ENCODE measurements around the gene IGSF22.

IGSF22 gene

GRCh38 chr11:18748766-18749365 is 22.9 kb upstream of the IGSF22 start:
- no peak overlapping the region for H3K27ac ChIP-seq
- no peak for DNase-seq (ENCODE audit: low read depth, low spot score)

DNA sequence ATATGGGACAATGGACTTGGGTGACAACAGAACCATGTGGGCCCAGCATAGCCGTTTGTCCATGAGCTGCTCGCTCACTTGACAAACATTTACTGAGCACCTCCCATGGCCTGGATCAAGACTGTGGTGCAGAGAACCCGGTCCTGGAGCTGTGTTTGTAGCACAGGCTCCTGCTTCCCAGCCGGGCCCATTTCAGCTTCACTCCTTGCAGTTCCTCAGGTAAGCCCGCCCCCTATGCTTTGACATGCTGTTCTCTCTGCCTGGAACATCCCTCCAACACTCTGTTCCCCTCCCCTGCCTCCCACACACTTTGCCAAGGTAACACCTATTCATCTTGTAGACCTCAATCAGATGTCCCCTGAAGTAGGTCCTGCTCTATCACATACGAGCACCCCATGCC is 19.3 kb upstream of the IGSF22 start:
- H3K27ac ChIP-seq: no peak overlapping the region

DNA sequence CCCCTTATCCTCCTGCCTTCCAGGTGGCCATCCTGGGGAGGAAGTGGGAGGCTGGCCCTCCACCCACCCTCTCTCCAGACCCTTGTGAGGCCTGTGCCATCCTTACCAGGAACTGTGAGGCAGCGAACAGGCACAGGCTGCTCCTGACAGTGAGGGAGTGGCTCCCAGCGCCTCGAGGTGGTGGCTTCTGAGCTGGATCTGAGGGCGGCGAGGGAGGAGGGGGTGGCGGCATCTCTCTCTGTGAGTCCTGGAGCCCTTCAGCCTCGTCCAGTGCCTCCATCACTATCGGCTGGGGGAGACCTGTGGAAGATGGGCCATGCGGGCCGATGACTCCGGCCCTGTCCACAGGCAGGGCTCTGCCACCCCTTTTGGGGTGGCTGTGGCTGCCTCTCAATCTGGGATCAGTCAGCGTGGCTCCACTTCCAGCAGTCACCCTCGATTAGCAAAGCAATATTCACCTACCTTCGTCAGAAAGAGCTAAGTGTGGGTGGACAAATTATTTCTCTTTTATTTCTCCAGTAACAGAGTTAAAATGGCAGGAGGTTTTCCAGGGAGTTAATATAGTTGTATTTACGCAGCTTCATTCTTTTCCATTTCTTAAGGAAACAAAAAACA is 18.0 kb upstream of the IGSF22 start:
- no peak overlapping the region for H3K27ac ChIP-seq

More for the DNA sequence above, 19.3 kb upstream of the IGSF22 start:
- no peak for DNase-seq (ENCODE audit: low read depth, low spot score)

DNA sequence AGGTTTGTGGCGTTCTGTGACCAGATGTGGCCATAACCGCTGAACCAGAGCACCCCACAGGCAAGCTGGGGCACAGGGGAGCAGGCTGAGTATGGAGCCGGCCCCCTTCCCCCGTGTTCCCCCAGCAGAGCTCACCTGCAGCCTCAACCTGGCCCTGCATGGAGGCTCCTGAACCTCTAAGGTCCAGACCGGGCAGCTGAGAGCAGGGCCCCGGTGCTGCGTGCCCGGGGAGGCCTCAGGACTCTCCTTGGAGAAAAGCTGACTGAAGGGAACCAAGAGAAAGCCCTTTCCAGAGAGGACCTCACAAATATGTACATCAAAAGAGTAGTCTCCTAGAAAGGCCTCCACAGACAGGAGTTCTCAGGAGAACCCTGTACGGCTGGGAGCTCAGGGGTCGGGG is 17.4 kb upstream of the IGSF22 start:
- no peak overlapping the region for H3K27ac ChIP-seq
- DNase-seq (ENCODE audit: low read depth, low spot score): no peak

More for the DNA sequence above, 18.0 kb upstream of the IGSF22 start:
- DNase-seq (ENCODE audit: low read depth, low spot score): no peak

DNA sequence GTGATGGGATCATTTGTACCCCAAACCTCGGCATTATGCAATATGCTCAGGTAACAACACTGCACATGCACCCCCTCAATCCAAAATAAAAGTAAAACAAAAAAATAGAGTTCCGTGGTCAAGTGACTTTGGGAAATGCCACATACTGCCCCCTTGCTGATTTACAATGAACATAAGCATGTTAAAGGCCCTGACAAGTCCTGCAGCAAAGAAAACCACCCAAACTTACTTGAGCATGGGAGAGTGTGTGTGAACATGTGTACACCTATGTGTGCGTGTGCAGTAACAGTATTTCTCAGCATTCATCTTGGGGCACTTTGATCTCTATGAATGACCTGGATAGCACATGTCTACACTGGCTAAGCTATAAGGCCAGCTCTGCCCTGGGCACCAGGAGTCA is 15.8 kb upstream of the IGSF22 start:
- no peak overlapping the region for H3K27ac ChIP-seq
- no peak for DNase-seq (ENCODE audit: low read depth, low spot score)

DNA sequence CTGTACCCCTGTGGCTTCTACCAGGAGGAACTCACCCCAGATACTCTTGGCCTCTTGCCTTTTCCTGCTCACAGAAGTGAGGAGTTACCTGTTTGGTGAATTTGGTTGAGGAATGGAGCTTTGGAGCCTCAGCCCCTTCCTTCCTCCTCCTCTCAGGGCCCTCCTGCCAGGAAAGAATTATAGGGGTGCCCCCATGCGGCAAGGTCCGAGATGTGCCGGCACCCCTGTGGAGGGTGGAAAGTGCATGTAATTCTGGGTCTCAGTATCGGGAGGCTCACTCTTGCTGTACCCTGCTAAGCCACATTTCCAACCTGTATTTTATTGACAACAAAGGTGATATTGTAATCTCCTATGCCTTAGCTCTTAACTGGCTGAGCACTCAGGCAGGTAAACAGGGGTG is 13.7 kb upstream of the IGSF22 start:
- no peak for DNase-seq (ENCODE audit: low read depth, low spot score)
- H3K27ac ChIP-seq: no peak overlapping the region

GRCh38 chr11:18737642-18738041 is 11.7 kb upstream of the IGSF22 start:
- no peak for DNase-seq (ENCODE audit: low read depth, low spot score)
- no peak overlapping the region for H3K27ac ChIP-seq

DNA sequence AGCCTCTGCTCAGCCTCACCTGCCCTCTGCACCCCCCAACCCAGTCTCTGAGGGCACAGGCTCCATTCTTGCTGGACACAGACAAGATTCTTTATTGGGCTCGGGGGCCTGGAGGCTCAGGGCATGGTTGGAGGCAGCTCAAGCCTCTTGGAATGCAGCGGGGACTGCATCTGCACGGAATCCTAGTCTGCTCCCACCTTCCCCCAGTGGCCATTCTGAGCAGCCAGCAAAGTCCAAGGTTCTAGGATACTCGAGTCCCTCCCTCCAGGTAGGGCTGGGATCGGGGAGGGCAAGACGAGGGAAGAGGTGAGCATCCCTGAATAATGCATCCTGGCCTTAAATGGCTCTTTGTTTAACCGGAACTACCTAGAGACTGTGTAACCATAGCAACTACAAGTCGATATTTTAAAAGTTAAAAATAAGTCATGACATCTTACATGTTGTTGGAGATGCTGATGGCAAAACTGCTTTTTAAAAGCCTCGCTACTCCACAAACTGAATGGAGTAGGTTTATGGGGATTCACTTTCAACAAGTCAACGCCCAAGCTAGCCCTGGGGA is 10.7 kb upstream of the IGSF22 start:
- no peak for DNase-seq (ENCODE audit: low read depth, low spot score)
- no peak overlapping the region for H3K27ac ChIP-seq

DNA sequence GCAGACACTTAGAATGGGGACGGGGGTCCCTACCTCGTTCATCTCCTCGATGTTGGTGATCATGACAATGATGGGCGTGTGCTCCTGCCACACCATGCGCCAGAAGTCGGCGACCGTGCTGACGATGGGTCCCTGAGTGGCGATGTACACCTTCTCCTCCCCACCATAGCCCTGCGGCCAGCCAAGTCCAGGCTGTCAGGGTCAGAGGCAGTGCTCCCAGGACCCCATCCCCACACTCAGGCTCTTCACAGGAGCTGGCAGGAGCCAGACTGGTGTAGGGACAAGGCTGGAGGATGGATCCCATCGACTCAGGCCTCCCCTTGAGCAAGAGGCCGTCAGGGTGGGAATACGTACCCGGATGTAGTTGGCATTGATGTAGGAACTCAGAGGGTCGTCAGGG is 7.2 kb upstream of the IGSF22 start:
- no peak overlapping the region for H3K27ac ChIP-seq
- no peak for DNase-seq (ENCODE audit: low read depth, low spot score)

- no peak for DNase-seq (ENCODE audit: low read depth, low spot score)
- no peak overlapping the region for H3K27ac ChIP-seq
Observed at GRCh38 chr11:18731949-18732821, 6.2 kb upstream of the IGSF22 start.

GRCh38 chr11:18731441-18731840 is 5.5 kb upstream of the IGSF22 start:
- no peak overlapping the region for H3K27ac ChIP-seq
- DNase-seq (ENCODE audit: low read depth, low spot score): no peak

DNA sequence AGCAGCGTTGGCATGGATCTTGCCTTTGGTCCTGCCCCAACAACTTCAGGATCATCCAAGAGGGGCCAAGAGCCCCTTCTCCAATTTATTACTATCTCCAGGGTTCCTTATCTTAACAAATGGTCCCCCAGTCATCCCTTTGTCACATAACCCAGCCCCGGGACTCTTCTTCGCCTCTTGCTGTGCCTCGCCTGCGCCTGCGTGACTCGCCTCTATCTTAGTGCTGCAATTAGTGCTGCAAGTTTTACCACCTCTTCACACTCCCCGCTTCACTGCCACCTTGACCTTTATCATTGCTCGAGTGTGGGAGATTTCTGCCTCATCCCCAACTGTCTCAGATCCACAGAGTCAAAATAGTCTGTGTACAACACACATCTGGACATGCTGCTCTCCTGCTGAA is 4.0 kb upstream of the IGSF22 start:
- no peak for DNase-seq (ENCODE audit: low read depth, low spot score)
- H3K27ac ChIP-seq: no peak overlapping the region

DNA sequence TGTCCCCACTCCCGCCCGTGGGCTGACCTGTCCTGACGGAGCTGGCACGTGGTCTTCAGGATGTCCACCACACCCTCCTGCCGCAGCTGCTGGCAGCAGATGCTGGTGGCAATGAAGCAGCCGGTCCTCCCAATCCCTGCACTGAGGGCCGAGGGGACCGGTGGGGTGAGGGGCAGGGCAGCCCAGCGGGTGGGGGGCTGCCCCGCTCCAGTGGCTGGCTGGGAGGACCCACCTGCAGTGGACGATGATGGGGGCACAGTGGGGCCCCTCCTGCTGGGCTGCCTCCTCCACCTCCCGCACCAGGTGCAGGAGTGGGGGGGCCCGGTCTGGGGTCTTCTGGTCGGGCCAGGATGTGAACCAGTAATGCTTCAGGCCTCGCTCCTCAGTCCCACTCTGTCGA is 3.4 kb upstream of the IGSF22 start:
- H3K27ac ChIP-seq: no peak overlapping the region
- DNase-seq (ENCODE audit: low read depth, low spot score): no peak

DNA sequence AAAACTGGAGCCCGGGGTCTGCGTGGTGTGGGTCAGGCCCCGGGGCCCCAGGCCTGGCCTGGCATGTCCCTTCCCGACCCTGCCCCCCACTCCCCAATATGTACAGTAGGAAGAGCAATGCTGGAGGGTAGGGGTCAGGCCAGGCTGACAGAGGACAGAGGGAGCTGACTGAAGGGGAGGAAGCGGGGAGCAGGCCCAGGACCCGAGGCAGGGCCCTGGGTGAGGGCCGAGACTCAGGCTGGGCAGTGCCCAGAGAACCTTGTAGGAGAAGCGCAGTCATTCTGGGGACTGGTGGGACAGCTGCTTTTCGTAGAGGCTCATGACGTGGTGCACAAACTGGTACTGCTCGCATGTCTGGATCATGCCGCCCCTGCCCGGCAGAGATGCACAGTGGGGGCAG is 2.7 kb upstream of the IGSF22 start:
- no peak overlapping the region for H3K27ac ChIP-seq
- no peak for DNase-seq (ENCODE audit: low read depth, low spot score)

DNA sequence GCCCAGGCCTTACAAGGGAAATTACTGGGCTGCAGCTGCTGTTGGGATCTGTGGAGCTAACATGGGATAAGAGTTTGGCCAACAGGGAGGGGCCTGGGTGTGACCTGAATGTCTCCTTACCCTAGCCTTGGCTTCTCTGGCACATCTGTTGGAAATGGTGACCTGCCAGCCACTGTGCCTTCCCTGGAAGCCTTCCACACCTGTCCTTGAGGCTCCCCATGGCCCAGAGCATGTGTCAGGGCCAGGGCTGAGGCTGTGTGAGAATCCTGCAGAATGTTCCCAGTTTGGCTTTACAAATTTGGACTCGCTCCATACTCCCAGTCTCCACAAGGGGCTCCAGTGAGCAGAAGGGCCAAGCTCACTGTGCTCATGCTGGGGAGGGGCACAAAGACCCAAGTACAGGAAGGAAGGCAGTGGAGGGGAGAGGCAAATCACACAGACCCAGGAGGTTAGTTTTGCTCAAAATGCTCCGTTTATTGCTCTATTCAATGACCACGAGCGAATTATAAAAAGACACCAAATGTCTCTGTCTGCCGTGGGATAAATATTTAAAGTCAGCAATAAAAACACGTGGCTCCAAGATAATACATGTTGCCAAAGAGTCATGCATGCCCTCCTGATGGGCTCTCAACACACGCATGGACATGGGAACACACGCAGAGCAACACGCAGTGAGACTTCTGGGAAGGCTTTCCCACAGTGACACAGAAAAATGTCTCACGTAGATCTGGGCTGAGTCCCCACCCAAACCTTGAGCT is 1.7 kb upstream of the IGSF22 start:
- H3K27ac ChIP-seq: no peak overlapping the region
- no peak for DNase-seq (ENCODE audit: low read depth, low spot score)

- DNase-seq (ENCODE audit: low read depth, low spot score): no peak
- H3K27ac ChIP-seq: no peak overlapping the region
Observed at GRCh38 chr11:18723991-18724390, 2.0 kb downstream of the IGSF22 start.

DNA sequence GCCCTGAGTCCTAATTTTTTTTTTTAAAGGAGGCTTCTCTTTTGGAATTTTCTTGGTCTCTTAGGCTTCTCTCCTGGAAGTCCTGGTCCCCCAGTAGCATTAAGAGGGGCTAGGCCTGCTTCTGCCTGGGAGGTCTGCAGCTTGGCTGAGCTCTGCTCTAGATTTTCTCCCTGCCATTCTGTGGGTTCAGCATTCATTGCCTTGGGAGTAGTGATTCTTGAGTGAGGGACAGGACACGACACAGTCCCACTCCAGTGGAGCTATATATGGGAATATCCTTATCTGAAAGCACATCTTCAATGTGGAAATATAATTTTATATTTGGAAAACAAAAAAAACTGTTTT is 3.7 kb downstream of the IGSF22 start:
- DNase-seq (ENCODE audit: low read depth, low spot score): no peak
- no peak overlapping the region for H3K27ac ChIP-seq

GRCh38 chr11:18721561-18722292 is 4.3 kb downstream of the IGSF22 start:
- peak overlapping the region; percentile 45 for H3K27ac ChIP-seq
- no peak for DNase-seq (ENCODE audit: low read depth, low spot score)

DNA sequence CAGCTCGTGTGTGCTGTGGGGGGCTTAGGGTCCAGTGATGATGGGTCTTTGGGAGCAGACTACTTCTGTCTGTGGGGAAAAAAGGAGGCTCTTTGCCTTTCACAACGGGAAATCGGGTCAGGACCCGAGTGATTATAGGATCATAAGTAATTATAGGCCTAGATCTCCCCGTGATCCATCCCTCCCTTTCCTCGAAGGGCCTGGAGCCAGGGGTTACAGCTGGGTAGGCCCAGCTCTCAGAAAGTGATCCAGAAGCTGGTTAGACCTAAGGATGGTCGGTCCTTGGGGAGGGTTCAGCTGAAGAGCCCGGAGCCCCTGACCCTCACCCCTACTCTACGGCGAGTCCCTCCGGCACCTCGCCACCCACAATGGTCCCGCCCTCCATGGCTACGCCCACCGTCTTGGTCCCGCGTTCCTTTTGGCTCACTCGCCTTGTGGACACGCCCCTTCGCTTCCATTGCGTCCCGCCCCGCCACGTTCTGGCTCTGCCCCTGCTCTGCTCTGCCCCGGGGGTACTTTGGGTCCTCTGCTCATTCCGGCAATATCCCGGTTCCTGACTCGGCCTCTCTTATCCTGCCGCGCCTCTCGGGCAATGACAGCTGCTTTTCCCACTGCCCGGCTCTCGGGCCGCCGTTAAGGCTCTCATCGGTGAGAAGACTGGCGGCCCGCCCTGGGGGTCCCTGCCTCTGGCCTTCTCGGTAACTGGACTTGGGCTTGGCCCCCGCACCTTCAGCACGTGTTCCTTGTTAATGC is 5.0 kb downstream of the IGSF22 start:
- DNase-seq (ENCODE audit: low read depth, low spot score): no peak
- peak overlapping the region; percentile 45 for H3K27ac ChIP-seq

All from epithelial cell of prostate (primary cell).